ENCODE data around the gene LLGL1. TPM values are rescaled to one million over a fixed set of nuclear protein-coding genes. Genes with fewer than 3 reads are reported as not detected.

Gene LLGL1
- total and polyA plus RNA-seq, 10 of the 15 experiments (the other 5 are each of a cell fraction or from before 2014, with no cell fraction given) = 0.02 to 9.2 (median 2.5) TPM

DNA sequence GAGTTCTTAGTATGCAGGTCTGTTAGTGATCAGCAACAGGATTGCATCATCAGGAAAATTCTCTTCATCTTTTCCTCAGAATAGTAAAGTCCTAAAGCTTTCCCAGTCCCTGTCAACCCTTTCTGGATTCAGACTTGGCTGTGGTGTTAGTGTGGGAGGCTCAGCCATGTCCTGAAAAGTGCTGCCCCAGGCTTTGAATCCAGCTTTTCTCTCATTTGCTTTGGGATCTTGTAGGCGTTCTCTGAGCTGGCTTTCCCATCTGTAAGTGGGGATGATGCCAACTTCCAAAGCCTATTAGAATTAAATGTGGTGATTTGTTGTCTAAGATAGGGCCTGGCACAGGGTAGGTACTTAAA lies 38.8 kb upstream of the LLGL1 start:
- ChIA-PET SMC1A (ENCODE audit: uncharacterized antibody, unreplicated experiment) (interaction anchor here (1.3 to 1.7 kb wide), 5 partner anchors 11 to 98 kb away, joined by 3 to 5 read pairs (median 4); no protein-coding TSS in a partner anchor), CTCF (interaction anchor here (0.9 to 5.3 kb wide), 6 partner anchors 11 to 45 kb away, joined by 3 to 43 read pairs (median 4); no protein-coding TSS in a partner anchor), RAD21 (ENCODE audit: unreplicated experiment) (interaction anchor here (1.9 kb wide), 1 partner anchor 45 kb away, joined by 9 read pairs; no protein-coding TSS in a partner anchor), POLR2A (interaction anchor here (1.4 kb wide), 1 partner anchor 28 kb away, joined by 4 read pairs; no protein-coding TSS in a partner anchor)
- peak overlapping the region; percentile 22 for H3K27ac ChIP-seq (ENCODE audit: control insufficient read depth, insufficient read depth)
- H3K9me3 ChIP-seq (replicated peaks; ENCODE audit: control insufficient read depth, insufficient read depth, low read length) = no peaks in the 10 kb centered on the region
- peak overlapping the region; percentile 83 for H3K4me3 ChIP-seq
- no peak for DNase-seq (ENCODE audit: low read depth, low spot score)
- H3K4me1 ChIP-seq (ENCODE audit: control insufficient read depth, insufficient read depth, low read length) = peaks cover 8% of the 10 kb centered on the region
- intact Hi-C loops (cut with micrococcal nuclease; ENCODE audit: unreplicated experiment) = loop anchor here (2.0 kb wide), 1 partner anchor 46 kb away; no protein-coding TSS in a partner anchor
- peaks cover 7 to 15% of the 10 kb centered on the region in 2 experiments for H3K36me3 ChIP-seq (ENCODE audit: control insufficient read depth in 2 of 2, insufficient read depth in 2 of 2, low read length in 1 of 2)
- ATAC-seq = no peak
- H3K27me3 ChIP-seq (replicated peaks in 1 of 2; ENCODE audit: control insufficient read depth in 2 of 2, insufficient read depth in 2 of 2, low read length in 1 of 2) = no peaks in the 10 kb centered on the region
- FAIRE-seq = no peak
- peak overlapping the region; percentile 95 for H3K4me2 ChIP-seq (ENCODE audit: control insufficient read depth, insufficient read depth)
- in situ Hi-C loops (cut with MboI) = no loop called here
- BruUV-seq (replicated peaks) = no TSS peak
- no peak overlapping the region for H2AFZ ChIP-seq (ENCODE audit: control insufficient read depth, low read depth, low read length)
- peaks cover 78% of the 10 kb centered on the region for H3K79me2 ChIP-seq (ENCODE audit: control insufficient read depth, insufficient read depth, low read length)
- 0% methylated on average over 1 of the region's 1 CpG for WGBS (ENCODE audit: insufficient coverage, insufficient replicate concordance, low lambda C conversion rate, missing lambda C conversion rate)
- peaks cover 25% of the 10 kb centered on the region for H4K20me1 ChIP-seq (ENCODE audit: control insufficient read depth, insufficient read depth)
- peak overlapping the region; percentile 89 for H3K9ac ChIP-seq (ENCODE audit: control insufficient read depth, insufficient read depth, low read length)
- TF ChIP-seq, protein P1, sequence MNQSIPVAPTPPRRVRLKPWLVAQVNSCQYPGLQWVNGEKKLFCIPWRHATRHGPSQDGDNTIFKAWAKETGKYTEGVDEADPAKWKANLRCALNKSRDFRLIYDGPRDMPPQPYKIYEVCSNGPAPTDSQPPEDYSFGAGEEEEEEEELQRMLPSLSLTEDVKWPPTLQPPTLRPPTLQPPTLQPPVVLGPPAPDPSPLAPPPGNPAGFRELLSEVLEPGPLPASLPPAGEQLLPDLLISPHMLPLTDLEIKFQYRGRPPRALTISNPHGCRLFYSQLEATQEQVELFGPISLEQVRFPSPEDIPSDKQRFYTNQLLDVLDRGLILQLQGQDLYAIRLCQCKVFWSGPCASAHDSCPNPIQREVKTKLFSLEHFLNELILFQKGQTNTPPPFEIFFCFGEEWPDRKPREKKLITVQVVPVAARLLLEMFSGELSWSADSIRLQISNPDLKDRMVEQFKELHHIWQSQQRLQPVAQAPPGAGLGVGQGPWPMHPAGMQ (IDR thresholded peaks at IDR 0.05; ENCODE audit: borderline replicate concordance) = no peak
- TF ChIP-seq SMC3 (IDR thresholded peaks at IDR 0.05; ENCODE audit: borderline replicate concordance, low read length) (no peak), JUND (IDR thresholded peaks at IDR 0.05; ENCODE audit: low read depth, low read length) (no peak), CBFB (IDR thresholded peaks at IDR 0.05; ENCODE audit: low read depth) (no peak), POLR2AphosphoS2 (IDR thresholded peaks at IDR 0.05; ENCODE audit: low read depth, low read length) (no peak), RFX5 (IDR thresholded peaks at IDR 0.05; ENCODE audit: low read depth, low read length) (no peak), CEBPB (IDR thresholded peaks at IDR 0.05; ENCODE audit: borderline replicate concordance in 1 of 2, low read depth in 2 of 2, low read length in 2 of 2) (no peak), PAX5 (IDR thresholded peaks at IDR 0.05; ENCODE audit: borderline replicate concordance, low read depth, low read length) (no peak), SREBF1 (IDR thresholded peaks at IDR 0.05; ENCODE audit: low read length) (no peak), JUNB (IDR thresholded peaks at IDR 0.05) (no peak), BHLHE40 (IDR thresholded peaks at IDR 0.05; ENCODE audit: borderline replicate concordance in 1 of 2, low read depth in 2 of 2, low read length in 1 of 2) (no peak), ZBED1 (IDR thresholded peaks at IDR 0.05; ENCODE audit: borderline replicate concordance) (no peak), SREBF2 (IDR thresholded peaks at IDR 0.05; ENCODE audit: low read length) (no peak), GABPA (IDR thresholded peaks at IDR 0.05; ENCODE audit: low read depth) (no peak), CHD1 (IDR thresholded peaks at IDR 0.05; ENCODE audit: low read depth, low read length) (no peak)
- TF ChIP-seq, protein P2, sequence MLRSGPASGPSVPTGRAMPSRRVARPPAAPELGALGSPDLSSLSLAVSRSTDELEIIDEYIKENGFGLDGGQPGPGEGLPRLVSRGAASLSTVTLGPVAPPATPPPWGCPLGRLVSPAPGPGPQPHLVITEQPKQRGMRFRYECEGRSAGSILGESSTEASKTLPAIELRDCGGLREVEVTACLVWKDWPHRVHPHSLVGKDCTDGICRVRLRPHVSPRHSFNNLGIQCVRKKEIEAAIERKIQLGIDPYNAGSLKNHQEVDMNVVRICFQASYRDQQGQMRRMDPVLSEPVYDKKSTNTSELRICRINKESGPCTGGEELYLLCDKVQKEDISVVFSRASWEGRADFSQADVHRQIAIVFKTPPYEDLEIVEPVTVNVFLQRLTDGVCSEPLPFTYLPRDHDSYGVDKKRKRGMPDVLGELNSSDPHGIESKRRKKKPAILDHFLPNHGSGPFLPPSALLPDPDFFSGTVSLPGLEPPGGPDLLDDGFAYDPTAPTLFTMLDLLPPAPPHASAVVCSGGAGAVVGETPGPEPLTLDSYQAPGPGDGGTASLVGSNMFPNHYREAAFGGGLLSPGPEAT (IDR thresholded peaks at IDR 0.05; ENCODE audit: low read depth) = no peak
- TF ChIP-seq, protein P3, sequence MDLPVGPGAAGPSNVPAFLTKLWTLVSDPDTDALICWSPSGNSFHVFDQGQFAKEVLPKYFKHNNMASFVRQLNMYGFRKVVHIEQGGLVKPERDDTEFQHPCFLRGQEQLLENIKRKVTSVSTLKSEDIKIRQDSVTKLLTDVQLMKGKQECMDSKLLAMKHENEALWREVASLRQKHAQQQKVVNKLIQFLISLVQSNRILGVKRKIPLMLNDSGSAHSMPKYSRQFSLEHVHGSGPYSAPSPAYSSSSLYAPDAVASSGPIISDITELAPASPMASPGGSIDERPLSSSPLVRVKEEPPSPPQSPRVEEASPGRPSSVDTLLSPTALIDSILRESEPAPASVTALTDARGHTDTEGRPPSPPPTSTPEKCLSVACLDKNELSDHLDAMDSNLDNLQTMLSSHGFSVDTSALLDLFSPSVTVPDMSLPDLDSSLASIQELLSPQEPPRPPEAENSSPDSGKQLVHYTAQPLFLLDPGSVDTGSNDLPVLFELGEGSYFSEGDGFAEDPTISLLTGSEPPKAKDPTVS (IDR thresholded peaks at IDR 0.05; ENCODE audit: low read depth, low read length) = no peak
- TF ChIP-seq, protein P4, sequence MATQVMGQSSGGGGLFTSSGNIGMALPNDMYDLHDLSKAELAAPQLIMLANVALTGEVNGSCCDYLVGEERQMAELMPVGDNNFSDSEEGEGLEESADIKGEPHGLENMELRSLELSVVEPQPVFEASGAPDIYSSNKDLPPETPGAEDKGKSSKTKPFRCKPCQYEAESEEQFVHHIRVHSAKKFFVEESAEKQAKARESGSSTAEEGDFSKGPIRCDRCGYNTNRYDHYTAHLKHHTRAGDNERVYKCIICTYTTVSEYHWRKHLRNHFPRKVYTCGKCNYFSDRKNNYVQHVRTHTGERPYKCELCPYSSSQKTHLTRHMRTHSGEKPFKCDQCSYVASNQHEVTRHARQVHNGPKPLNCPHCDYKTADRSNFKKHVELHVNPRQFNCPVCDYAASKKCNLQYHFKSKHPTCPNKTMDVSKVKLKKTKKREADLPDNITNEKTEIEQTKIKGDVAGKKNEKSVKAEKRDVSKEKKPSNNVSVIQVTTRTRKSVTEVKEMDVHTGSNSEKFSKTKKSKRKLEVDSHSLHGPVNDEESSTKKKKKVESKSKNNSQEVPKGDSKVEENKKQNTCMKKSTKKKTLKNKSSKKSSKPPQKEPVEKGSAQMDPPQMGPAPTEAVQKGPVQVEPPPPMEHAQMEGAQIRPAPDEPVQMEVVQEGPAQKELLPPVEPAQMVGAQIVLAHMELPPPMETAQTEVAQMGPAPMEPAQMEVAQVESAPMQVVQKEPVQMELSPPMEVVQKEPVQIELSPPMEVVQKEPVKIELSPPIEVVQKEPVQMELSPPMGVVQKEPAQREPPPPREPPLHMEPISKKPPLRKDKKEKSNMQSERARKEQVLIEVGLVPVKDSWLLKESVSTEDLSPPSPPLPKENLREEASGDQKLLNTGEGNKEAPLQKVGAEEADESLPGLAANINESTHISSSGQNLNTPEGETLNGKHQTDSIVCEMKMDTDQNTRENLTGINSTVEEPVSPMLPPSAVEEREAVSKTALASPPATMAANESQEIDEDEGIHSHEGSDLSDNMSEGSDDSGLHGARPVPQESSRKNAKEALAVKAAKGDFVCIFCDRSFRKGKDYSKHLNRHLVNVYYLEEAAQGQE (IDR thresholded peaks at IDR 0.05; ENCODE audit: low read depth, low read length) = no peak

Data from GM12878 (cell line).